K562 (cell line): ENCODE results near the gene KMT2A. TPM values are rescaled to one million over a fixed set of nuclear protein-coding genes. Genes with fewer than 3 reads are reported as not detected.

Source experiments
- ASH1L ChIP-seq: fragments of 450-650 bp; IDR thresholded peaks from 2 replicates; pipeline ENCODE4 v1.6.1; 2018; ENCODE audit warnings: borderline replicate concordance, mild to moderate bottlenecking, low read depth; ENCODE audit not compliant: partially characterized antibody
- BMI1 ChIP-seq: fragments of 150-350 bp; IDR thresholded peaks from 2 replicates; pipeline ENCODE4 v1.6.1; 2014; ENCODE audit warnings: low read length
- EGR1 ChIP-seq: fragments of 450-650 bp; conservative IDR thresholded peaks from 2 replicates; pipeline ENCODE4 v1.6.1; 2017; ENCODE audit warnings: mild to moderate bottlenecking
- HEY1 ChIP-seq: fragments of 250-450 bp; sonication (Bioruptor Pico); IDR thresholded peaks from 2 replicates; pipeline ENCODE4 v1.5.0; 2020; ENCODE audit warnings: mild to moderate bottlenecking, moderate library complexity, borderline replicate concordance
- HIVEP1 ChIP-seq: fragments of 250-450 bp; sonication (Bioruptor Pico); IDR thresholded peaks from 2 replicates; pipeline ENCODE4 v1.4.0; 2020; ENCODE audit warnings: mild to moderate bottlenecking
- HMBOX1 ChIP-seq: sonication (generic); IDR thresholded peaks from 2 replicates; pipeline ENCODE4 v1.6.1; 2016
- LEF1 ChIP-seq: fragments of 450-650 bp; IDR thresholded peaks from 2 replicates; pipeline ENCODE4 v1.6.1; 2016; ENCODE audit warnings: mild to moderate bottlenecking
- MBD1 ChIP-seq: fragments of 250-450 bp; sonication (Bioruptor Pico); IDR thresholded peaks from 2 replicates; pipeline ENCODE4 v1.8.0; 2022; ENCODE audit warnings: inconsistent platforms
- MECOM ChIP-seq: fragments of 250-450 bp; sonication (Bioruptor Pico); IDR thresholded peaks from 2 replicates; pipeline ENCODE4 v1.8.0; 2022; ENCODE audit warnings: inconsistent platforms
- MNT ChIP-seq, 2 experiments: fragments of 450-650 bp; conservative IDR thresholded peaks; 2 replicates each; pipeline ENCODE4 v1.6.1; 2017; ENCODE audit warnings: mild to moderate bottlenecking in 2 of 2, moderate library complexity in 2 of 2
- RBM15 ChIP-seq: fragments of 200-400 bp; formaldehyde crosslinking; IDR thresholded peaks from 2 replicates; pipeline ENCODE4 v1.6.1; 2018; ENCODE audit warnings: mild to moderate bottlenecking, low read length, moderate library complexity; ENCODE audit not compliant: insufficient read depth
- RBM17 ChIP-seq: fragments of 200-400 bp; formaldehyde crosslinking; IDR thresholded peaks from 2 replicates; pipeline ENCODE4 v1.6.1; 2017; ENCODE audit warnings: low read depth, mild to moderate bottlenecking, low read length, borderline replicate concordance
- RFX1 ChIP-seq: fragments of 450-650 bp; IDR thresholded peaks from 2 replicates; pipeline ENCODE4 v1.6.1; 2016; ENCODE audit warnings: mild to moderate bottlenecking, moderate library complexity
- RNF2 ChIP-seq: sonication (generic); IDR thresholded peaks from 2 replicates; pipeline ENCODE4 v1.6.1; 2016
- TBP ChIP-seq: optimal IDR thresholded peaks from 2 replicates; pipeline ENCODE3; 2011; ENCODE audit warnings: low read depth, low read length, improper control_type of control experiment
- ZFP91 ChIP-seq: sonication (generic); formaldehyde crosslinking; IDR thresholded peaks from 2 replicates; pipeline ENCODE4 v1.8.0; 2022; ENCODE audit warnings: mild to moderate bottlenecking, missing genetic modification reagents
- ZNF717 ChIP-seq: fragments of 250-450 bp; sonication (Bioruptor Pico); IDR thresholded peaks from 2 replicates; pipeline ENCODE4 v1.5.0; 2021
- polyA plus RNA-seq, 8 experiments: library from polyadenylated mRNA; depleted of rRNA in 4 of 8; stranded (reverse) in 5 of 8; unstranded in 3 of 8; fragments of >200 nt; fragmentation: Nextera tagmentation in 2 of 8; fragmentation: Illumina TruSeq in 1 of 8; extraction: Ambion mirVana in 2 of 8; extraction: Trizol in 1 of 8; gene quantifications; 2 replicates each; pipeline versions ENCODE4 v1.2.1 to v1.2.3, GENCODE V29; 2011 to 2014; ENCODE audit warnings: inconsistent platforms in 1 of 8, missing spikeins in 1 of 8
- total RNA-seq, 7 experiments: library from RNA; depleted of rRNA in 6 of 7; stranded (reverse); fragments of >200 nt in 6 of 7; fragmentation: Illumina TruSeq in 2 of 7; extraction: Trizol in 2 of 7; gene quantifications; 2 replicates each; pipeline versions ENCODE4 v1.2.1 to v1.2.3, GENCODE V29; 2011 to 2021; ENCODE audit warnings: low replicate concordance in 1 of 7

The KMT2A gene
- total and polyA plus RNA-seq, 9 of the 15 experiments (the other 6 are each of a cell fraction or from before 2014, with no cell fraction given): 9.6 to 59.9 (median 32.6) TPM

GRCh38 chr11:118438314-118438931 lies 2.1 kb downstream of the KMT2A start (continued):
- TF ChIP-seq MBD1 (CRISPR knock-in tag) (no peak), HEY1 (CRISPR knock-in tag) (no peak), MECOM (CRISPR knock-in tag) (no peak), LEF1 (no peak), BMI1 (no peak), ZFP91 (CRISPR knock-in tag) (no peak), RBM17 (no peak), TBP (no peak), RNF2 (no peak), RFX1 (peak; percentile 40; the same call in 1 of the 2 replicates), MNT (conservative IDR thresholded peaks at IDR 0.05) (peak; percentile 73 to 76), HIVEP1 (CRISPR knock-in tag) (no peak), HMBOX1 (peak; percentile 47; the same call in 1 of the 2 replicates), EGR1 (no peak; the same call in 1 of the 2 replicates), ASH1L (no peak), RBM15 (no peak), ZNF717 (CRISPR knock-in tag) (no peak)
